GM21423 (cell line): ENCODE results near the gene ADAMTSL4.
"Not testable (repeated sequence)": the region's sequence is repeated elsewhere in the genome, so short reads cannot be mapped to it uniquely, and the experiment has no call there.

Source experiments
- ATAC-seq: cut with Tn5 transposase; IDR thresholded peaks from one replicate; pipeline ENCODE4 v1.9.1; 2021; ENCODE audit warnings: mild to moderate bottlenecking, moderate library complexity; ENCODE audit not compliant: unreplicated experiment

ADAMTSL4 gene

GRCh38 chr1:150581437-150581836 is 32.2 kb downstream of the ADAMTSL4 start:
- not testable (repeated sequence) for ATAC-seq

GRCh38 chr1:150581962-150582361 is 32.8 kb downstream of the ADAMTSL4 start:
- ATAC-seq = not testable (repeated sequence)

GRCh38 chr1:150582371-150582770 is 33.2 kb downstream of the ADAMTSL4 start:
- ATAC-seq = no peak

- no peak for ATAC-seq
Measured at GRCh38 chr1:150596095-150596892, 47.1 kb downstream of the ADAMTSL4 start.

- ATAC-seq = no peak
Measured at GRCh38 chr1:150596976-150597375, 47.8 kb downstream of the ADAMTSL4 start.

GRCh38 chr1:150598346-150598745 is 49.1 kb downstream of the ADAMTSL4 start:
- ATAC-seq = not testable (repeated sequence)

GRCh38 chr1:150601540-150601939 is 52.3 kb downstream of the ADAMTSL4 start:
- ATAC-seq = no peak

- not testable (repeated sequence) for ATAC-seq
Measured at GRCh38 chr1:150602372-150602771, 53.2 kb downstream of the ADAMTSL4 start.

GRCh38 chr1:150603711-150604110 is 54.5 kb downstream of the ADAMTSL4 start:
- ATAC-seq = no peak

- ATAC-seq = no peak
Measured at GRCh38 chr1:150604226-150604588, 55.0 kb downstream of the ADAMTSL4 start.

- not testable (repeated sequence) for ATAC-seq
Measured at GRCh38 chr1:150605451-150605731, 56.2 kb downstream of the ADAMTSL4 start.

- ATAC-seq = no peak
Measured at GRCh38 chr1:150606463-150607142, 57.4 kb downstream of the ADAMTSL4 start.

- no peak for ATAC-seq
Measured at GRCh38 chr1:150609732-150610131, 60.5 kb downstream of the ADAMTSL4 start.
